ENCODE results near the gene MAP1LC3B2.
A peak's percentile ranks its signal among the peaks of the same experiment; 100 is the strongest.

MAP1LC3B2 gene

GRCh38 chr12:116591855-116592637, 32.9 kb downstream of the MAP1LC3B2 start:
- no peak overlapping the region for H3K4me3 ChIP-seq (ENCODE audit: low read depth, low read length)

- H3K4me3 ChIP-seq (ENCODE audit: low read depth, low read length), result no peak overlapping the region
These were observed 33.5 kb downstream of the MAP1LC3B2 start for GRCh38 chr12:116592731-116593130.

GRCh38 chr12:116594325-116595038, 35.3 kb downstream of the MAP1LC3B2 start:
- no peak overlapping the region for H3K4me3 ChIP-seq (ENCODE audit: low read depth, low read length)

GRCh38 chr12:116595186-116595585, 36.0 kb downstream of the MAP1LC3B2 start:
- no peak overlapping the region for H3K4me3 ChIP-seq (ENCODE audit: low read depth, low read length)

GRCh38 chr12:116595672-116596071, 36.5 kb downstream of the MAP1LC3B2 start:
- no peak overlapping the region for H3K4me3 ChIP-seq (ENCODE audit: low read depth, low read length)

GRCh38 chr12:116597886-116598285, 38.7 kb downstream of the MAP1LC3B2 start:
- no peak overlapping the region for H3K4me3 ChIP-seq (ENCODE audit: low read depth, low read length)

GRCh38 chr12:116598311-116599284, 39.4 kb downstream of the MAP1LC3B2 start:
- no peak overlapping the region for H3K4me3 ChIP-seq (ENCODE audit: low read depth, low read length)

GRCh38 chr12:116599285-116600136, 40.3 kb downstream of the MAP1LC3B2 start:
- peak overlapping the region; percentile 6 for H3K4me3 ChIP-seq (ENCODE audit: low read depth, low read length)

- H3K4me3 ChIP-seq (ENCODE audit: low read depth, low read length), result no peak overlapping the region
These were observed 42.1 kb downstream of the MAP1LC3B2 start for GRCh38 chr12:116600959-116601918.

- no peak overlapping the region for H3K4me3 ChIP-seq (ENCODE audit: low read depth, low read length)
These were observed 43.0 kb downstream of the MAP1LC3B2 start for GRCh38 chr12:116601933-116602810.

- no peak overlapping the region for H3K4me3 ChIP-seq (ENCODE audit: low read depth, low read length)
These were observed 44.5 kb downstream of the MAP1LC3B2 start for GRCh38 chr12:116603546-116604177.

- H3K4me3 ChIP-seq (ENCODE audit: low read depth, low read length), result no peak overlapping the region
These were observed 45.2 kb downstream of the MAP1LC3B2 start for GRCh38 chr12:116604178-116604895.

- H3K4me3 ChIP-seq (ENCODE audit: low read depth, low read length), result no peak overlapping the region
These were observed 45.9 kb downstream of the MAP1LC3B2 start for GRCh38 chr12:116604951-116605641.

- H3K4me3 ChIP-seq (ENCODE audit: low read depth, low read length), result no peak overlapping the region
These were observed 47.2 kb downstream of the MAP1LC3B2 start for GRCh38 chr12:116606397-116606796.

- no peak overlapping the region for H3K4me3 ChIP-seq (ENCODE audit: low read depth, low read length)
These were observed 47.9 kb downstream of the MAP1LC3B2 start for GRCh38 chr12:116607039-116607438.
